T-helper 22 cell (primary cell): Measurements from ENCODE around the gene RGMB.

Source experiments
- DNase-seq: peaks from one replicate; pipeline ENCODE4 v3.0.0-alpha.2; 2020; ENCODE audit warnings: low read depth

RGMB gene

DNA sequence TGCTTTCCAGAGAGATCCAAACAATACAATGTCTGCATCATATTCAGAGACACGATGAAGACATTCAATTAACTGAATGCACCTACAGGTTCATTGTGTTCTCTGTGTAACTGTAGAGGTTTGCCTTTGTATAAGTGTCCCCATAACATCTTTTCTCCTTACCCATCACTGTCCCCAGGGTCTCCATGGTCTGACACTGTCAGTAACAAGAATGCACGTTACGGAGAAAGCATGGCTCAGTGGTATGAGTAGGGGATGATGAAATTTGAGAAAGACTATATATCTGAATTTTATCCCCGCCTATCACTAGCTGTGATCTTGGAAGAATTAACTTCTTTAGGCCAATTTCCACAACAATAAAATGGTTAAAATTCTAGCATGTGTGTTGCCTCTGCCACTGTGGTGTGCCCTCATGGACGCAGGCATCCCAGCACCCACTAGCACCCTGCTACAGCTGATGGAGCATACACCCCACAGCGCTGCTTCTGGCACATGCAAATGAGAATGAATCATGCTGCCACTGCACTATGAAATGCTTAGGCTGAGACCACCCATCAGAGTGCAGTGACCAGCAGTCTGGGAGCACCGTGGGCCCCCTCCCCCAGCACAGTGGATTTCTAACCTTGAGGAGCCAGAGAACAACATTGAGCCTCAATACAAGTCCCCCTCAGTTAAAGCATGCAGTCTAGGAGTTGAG is 54.3 kb downstream of the RGMB start:
- DNase-seq = no peak

DNA sequence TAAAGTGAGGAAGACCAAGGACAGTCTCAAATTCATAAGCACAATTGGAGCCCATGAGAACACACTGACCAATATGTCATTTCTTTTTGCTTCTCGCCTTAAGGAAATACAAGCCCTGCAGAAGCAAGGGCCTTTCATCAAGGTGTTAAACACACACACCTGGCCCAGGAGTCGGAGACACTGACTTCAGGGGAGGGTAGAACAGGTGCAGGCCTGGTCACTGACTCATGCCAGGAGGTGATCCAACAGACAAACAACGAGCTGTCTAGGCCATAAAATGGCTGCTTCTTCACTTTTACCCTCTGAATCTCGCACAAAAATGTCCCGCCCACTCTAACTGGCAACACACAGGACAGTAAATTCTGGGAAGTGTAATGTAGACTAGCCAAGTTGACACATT is 62.7 kb downstream of the RGMB start:
- no peak for DNase-seq

DNA sequence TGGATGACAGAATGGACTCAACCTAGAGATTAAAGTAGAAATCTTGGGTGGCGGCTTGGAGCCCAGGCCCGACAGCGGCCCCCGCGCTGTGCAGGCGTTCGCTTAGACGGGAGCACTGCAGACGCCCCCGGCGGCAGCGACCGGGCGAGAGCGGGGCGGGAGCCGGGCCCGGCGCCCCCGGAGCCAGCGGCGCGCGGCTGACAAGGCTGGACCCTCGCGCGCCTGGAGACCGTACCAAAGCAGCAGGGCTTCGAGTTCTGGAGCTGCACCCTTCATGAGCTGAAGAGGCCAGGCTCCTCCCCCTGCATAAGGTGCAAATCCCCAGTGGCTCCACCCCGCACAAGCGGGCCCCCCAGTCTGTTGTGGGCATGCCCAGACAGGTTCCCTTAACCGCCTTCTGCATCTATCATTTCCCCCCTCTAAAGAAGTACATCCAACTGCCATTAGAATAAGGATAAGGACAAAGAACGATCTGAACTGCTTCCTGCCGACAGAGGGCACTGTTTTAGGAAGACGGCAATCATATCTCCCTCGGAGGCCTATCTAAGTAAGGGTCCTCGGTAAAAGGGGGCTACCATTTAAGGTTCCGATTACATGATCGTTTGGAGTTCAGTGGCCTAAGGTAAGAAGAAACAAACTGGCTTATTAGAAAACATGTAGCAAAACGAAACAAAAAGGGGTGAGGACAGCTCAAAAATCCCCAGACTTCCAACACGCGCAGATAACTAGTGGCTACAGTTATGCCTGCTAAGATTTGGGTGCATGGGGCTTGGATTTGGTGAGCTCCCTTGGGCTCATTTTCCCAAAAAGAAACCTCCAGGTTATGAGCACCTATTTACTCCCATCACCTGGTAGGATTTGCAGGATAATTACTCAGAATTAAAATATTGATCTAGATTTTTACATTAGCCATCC is 66.3 kb downstream of the RGMB start:
- no peak for DNase-seq

DNA sequence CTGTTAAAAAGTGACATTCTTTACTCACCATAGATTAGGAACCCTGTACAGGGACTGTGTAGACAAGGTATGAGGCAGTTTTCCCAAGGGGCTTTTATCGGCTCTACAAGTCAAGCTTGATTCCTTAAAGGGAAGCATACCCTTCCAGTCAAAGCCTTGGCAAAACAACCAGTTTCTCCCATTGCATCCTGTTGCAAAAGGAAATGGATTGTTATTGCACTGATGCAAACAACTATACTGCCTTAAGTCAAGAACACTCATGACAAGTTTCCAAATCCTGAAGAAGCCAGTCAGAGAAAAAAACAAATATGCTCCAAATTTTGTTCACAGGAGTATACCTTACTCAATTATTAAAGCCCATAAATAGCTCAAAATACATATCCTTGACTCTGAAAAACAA is 67.5 kb downstream of the RGMB start:
- DNase-seq = no peak

DNA sequence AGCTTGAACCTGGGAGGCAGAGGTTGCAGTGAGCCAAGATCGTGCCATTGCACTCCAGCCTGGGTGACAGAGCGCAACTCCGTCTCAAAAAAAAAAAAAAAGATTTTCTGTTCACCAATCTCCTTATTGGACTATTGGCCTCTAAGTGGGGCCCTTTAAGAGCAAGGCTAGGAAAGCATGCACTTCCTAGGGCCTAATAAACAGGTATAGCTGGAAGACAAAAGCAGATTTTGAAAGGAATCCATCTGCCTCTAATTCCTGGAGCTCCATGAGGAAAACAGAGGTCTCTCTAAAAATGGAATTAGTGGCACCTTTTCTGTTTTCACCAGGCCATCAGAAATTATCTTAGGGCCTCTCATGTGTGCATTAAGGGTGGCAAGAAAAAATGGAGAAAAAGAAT is 70.0 kb downstream of the RGMB start:
- no peak for DNase-seq

DNA sequence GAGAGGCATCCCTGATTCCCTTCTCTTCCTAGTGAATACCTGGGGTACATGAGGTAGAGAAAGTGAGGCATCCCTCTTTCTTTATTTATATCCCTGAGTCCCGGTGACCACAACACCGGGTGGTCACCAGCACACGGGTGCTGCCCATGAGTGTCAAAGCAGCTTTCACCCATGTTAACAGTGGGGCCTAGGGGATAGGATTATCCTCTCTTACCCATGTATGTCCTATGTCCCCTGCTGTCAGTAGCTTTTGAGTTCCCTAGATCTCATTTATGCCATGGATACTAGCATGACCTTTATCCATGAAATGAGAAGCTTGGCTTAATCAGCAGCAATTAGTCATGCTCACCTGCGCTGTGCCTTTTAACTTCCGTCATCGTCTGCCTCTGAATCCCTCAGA is 71.4 kb downstream of the RGMB start:
- no peak for DNase-seq

DNA sequence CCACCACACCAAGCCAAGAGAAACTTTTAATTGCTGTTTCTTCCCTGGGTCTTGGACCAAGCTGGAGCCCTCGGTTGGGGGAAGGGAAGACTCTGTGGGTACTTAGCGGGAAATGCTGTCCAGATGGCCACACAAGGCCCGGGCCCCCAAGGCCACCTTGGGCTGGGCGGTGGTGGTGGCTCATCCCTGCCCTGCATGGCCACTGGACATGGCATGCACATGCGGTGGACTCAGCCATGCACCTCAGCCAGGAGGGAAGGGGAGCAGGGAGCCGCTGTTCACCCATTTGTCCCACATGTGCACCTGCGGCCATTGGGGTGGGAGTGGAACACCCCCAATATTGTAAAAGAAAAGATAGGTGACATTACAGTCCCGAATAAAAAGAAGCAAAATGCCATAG is 72.4 kb downstream of the RGMB start:
- no peak for DNase-seq
